Stimulated activated CD4-positive, alpha-beta T cell treated with anti-CD3 and anti-CD28 coated beads, Interleukin-2, amount 100 ng/mL, for 4 hours (primary cell): Measurements from ENCODE around the gene EXD3.
"Not testable (repeated sequence)": the region's sequence is repeated elsewhere in the genome, so short reads cannot be mapped to it uniquely, and the experiment has no call there.

Source experiments
- DNase-seq: peaks from one replicate; pipeline ENCODE4 v3.0.0-alpha.2; 2020; ENCODE audit warnings: low read depth

EXD3 gene

GRCh38 chr9:137339908-137340462 lies 83.0 kb downstream of the EXD3 start:
- DNase-seq, result not testable (repeated sequence)

GRCh38 chr9:137339045-137339907 lies 83.7 kb downstream of the EXD3 start:
- no peak for DNase-seq

GRCh38 chr9:137336735-137337134 lies 86.2 kb downstream of the EXD3 start:
- DNase-seq, result no peak

- DNase-seq, result no peak
Observed at GRCh38 chr9:137333016-137333671, 89.8 kb downstream of the EXD3 start.

- no peak for DNase-seq
Observed at GRCh38 chr9:137331929-137332328, 91.0 kb downstream of the EXD3 start.

- no peak for DNase-seq
Observed at GRCh38 chr9:137330689-137331088, 92.3 kb downstream of the EXD3 start.

GRCh38 chr9:137329590-137329989 lies 93.4 kb downstream of the EXD3 start:
- not testable (repeated sequence) for DNase-seq

GRCh38 chr9:137327641-137328550 lies 95.1 kb downstream of the EXD3 start:
- not testable (repeated sequence) for DNase-seq

GRCh38 chr9:137326445-137327065 lies 96.4 kb downstream of the EXD3 start:
- DNase-seq, result no peak

- DNase-seq, result no peak
Observed at GRCh38 chr9:137325799-137326198, 97.2 kb downstream of the EXD3 start.

- DNase-seq, result no peak
Observed at GRCh38 chr9:137325124-137325523, 97.8 kb downstream of the EXD3 start.

- DNase-seq, result no peak
Observed at GRCh38 chr9:137323531-137324331, 99.2 kb downstream of the EXD3 start.

GRCh38 chr9:137321726-137322361 lies 101.1 kb downstream of the EXD3 start:
- DNase-seq, result no peak

- no peak for DNase-seq
Observed at GRCh38 chr9:137320555-137321384, 102.2 kb downstream of the EXD3 start.

- DNase-seq, result no peak
Observed at GRCh38 chr9:137319739-137320551, 103.0 kb downstream of the EXD3 start.

- no peak for DNase-seq
Observed at GRCh38 chr9:137319011-137319738, 103.8 kb downstream of the EXD3 start.

GRCh38 chr9:137318602-137319001 lies 104.4 kb downstream of the EXD3 start:
- DNase-seq, result no peak
